Measurements from ENCODE around the gene GNL1.
A peak's percentile ranks its signal among the peaks of the same experiment; 100 is the strongest.
"Not testable (repeated sequence)": the region's sequence is repeated elsewhere in the genome, so short reads cannot be mapped to it uniquely, and the experiment has no call there.

Gene GNL1

DNA sequence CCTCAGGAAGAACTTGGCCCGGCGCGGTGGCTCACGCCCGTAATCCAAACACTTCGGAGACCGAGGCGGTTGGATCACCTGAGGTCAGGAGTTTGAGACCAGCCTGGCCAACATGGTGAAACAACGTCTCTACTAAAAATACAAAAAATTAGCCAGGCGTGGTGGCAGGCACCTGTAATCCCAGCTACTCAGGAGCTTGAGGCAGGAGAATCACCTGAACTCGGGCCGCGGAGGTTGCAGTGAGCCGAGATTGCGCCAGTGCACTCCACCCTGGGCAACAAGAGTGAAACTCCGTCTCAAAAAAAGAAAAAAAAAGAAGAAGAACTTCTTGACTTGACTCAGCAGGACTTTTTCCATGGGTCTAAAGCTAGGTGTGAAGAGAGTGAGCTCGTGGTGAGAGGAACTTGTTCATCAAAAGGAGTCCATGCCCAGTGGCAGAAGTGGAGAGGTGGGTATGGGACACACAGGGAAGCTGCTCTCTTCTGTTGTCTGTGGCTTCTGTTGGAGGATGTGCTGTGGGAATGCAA is 26.9 kb downstream of the GNL1 start:
- not testable (repeated sequence) for DNase-seq (ENCODE audit: low read depth, low spot score)

DNA sequence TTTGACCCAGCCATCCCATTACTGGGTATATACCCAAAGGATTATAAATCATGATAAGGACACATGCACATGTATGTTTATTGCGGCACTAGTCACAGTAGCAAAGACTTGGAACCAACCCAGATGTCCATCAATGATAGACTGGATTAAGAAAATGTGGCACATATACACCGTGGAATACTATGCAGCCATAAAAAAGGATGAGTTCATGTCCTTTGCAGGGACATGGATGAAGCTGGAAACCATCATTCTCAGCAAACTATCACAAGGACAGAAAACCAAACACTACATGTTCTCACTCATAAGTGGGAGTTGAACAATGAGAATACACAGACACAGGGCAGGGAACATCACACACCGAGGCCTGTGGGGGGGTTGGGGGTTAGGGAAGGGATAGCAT is 29.8 kb downstream of the GNL1 start:
- DNase-seq (ENCODE audit: low read depth, low spot score) = not testable (repeated sequence)

DNA sequence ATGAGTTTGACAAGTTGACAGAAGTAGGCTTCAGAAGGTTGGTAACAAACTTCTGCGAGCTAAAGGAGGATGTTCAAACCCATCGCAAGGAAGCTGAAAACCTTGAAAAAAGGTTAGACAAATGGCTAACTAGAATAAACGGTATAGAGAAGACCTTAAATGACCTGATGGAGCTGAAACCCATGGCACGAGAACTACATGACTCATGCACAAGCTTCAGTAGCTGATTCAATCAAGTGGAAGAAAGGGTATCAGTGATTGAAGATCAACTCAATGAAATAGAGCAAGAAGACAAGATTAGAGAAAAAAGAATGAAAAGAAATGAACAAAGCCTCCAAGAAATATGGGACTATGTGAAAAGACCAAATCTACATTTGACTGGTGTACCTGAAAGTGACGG is 34.3 kb downstream of the GNL1 start:
- not testable (repeated sequence) for DNase-seq (ENCODE audit: low read depth, low spot score)

- DNase-seq (ENCODE audit: low read depth, low spot score) = not testable (repeated sequence)
Measured at GRCh38 chr6:30521082-30521481, 35.2 kb downstream of the GNL1 start.

- no peak for DNase-seq (ENCODE audit: low read depth, low spot score)
Measured at GRCh38 chr6:30520522-30520921, 35.8 kb downstream of the GNL1 start.

DNA sequence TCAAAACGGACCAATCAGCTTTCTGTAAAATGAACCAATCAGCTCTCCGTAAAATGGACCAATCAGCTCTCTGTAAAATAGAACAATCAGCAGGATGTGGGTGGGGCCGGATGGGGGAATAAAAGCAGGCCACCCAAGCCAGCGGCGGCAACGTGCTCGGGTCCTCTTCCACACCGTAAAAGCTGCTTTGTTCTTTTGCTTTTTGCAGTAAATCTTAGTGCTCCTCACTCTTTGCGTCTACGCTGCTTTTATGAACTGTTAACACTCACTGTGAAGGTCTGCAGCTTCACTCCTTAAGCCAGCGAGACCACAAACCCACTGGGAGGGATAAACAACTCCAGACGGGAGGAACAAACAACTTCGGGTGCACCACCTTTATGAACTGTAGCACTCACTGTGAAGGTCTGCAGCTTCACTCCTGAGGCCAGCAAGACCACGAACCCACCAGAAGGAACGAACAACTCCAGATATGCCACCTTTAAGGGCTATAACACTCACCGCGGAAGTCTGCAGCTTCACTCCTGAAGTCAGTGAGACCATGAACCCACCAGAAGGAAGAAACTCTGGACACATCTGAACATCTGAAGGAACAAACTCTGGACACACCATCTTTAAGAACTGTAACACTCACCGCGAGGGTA is 37.7 kb downstream of the GNL1 start:
- not testable (repeated sequence) for DNase-seq (ENCODE audit: low read depth, low spot score)

- DNase-seq (ENCODE audit: low read depth, low spot score) = not testable (repeated sequence)
Measured at GRCh38 chr6:30517767-30518504, 38.4 kb downstream of the GNL1 start.

DNA sequence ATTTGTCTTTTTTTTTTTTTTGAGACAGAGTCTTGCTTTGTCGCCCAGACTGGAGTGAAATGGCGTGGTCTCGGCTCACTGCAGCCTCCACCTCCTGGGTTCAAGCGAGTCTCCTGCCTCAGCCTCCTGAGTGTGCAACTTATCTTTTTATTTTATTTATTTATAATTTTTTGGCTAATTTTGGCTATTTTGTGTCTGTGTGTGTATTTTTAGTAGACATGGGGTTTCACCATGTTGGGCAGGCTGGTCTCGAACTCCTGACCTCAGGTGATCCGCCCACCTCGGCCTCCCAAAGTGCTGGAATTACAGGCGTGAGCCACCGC is 39.6 kb downstream of the GNL1 start:
- DNase-seq (ENCODE audit: low read depth, low spot score) = not testable (repeated sequence)

DNA sequence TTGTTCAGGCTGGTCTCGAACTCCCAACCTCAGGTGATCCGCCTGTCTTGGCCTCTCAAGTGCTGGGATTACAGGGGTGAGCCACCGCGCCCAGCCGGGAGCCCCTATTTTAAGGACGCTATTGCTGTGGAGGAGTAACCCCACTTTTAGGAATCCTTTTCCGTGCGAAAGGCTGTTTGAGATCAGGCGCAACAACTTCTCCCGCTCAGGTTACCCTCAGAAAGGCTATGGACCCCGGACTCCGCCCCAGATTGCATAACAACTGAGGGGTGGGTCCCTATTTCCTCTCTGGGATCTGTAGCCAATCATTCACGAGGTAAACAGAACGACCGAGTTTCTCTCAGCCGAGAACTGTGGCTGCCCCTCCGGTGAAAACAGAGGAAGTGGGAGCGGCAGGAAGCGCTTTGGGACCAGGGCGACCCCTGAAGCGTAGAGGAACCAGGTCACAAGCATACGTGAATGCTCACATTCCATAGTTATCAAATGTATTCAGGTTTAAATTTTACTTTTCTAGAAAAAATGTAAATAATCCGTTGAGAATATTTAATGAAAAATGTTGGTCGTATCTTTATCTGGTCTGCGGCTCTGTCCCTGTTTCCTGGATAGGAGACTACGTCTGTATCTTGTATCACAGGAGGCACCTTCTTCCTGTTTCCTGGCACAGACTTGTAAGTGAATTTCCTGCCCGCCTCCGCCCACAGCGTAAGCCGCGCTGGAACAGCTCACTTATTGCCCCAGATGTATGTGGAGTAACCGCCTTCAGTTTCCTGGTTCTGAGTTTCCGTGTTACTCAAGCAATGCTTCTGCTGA is 40.1 kb downstream of the GNL1 start:
- peak; percentile 91 for DNase-seq (ENCODE audit: low read depth, low spot score)

DNA sequence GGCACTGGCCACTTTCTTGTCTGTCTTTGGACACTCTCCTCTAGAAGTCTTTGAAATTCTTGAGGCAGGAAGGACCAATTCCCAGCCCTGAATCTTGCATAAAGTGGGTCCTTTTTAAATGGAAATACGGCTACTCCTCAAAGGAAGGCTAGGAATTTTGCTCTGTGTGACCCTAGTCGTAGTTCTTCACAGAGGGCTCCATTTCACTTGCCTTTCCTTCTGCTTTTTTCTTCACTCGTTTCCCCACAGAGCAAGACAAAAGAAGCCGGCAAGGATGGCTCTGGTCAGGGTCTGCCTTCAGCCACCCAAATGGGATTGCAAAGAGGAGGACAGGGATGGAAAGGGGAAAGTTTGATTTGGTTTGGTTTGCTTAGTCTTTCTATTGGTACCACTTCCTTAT is 41.2 kb downstream of the GNL1 start:
- DNase-seq (ENCODE audit: low read depth, low spot score) = peak; percentile 18

- no peak for DNase-seq (ENCODE audit: low read depth, low spot score)
Measured at GRCh38 chr6:30513451-30513850, 42.8 kb downstream of the GNL1 start.

GRCh38 chr6:30511169-30511546 is 45.1 kb downstream of the GNL1 start:
- no peak for DNase-seq (ENCODE audit: low read depth, low spot score)

DNA sequence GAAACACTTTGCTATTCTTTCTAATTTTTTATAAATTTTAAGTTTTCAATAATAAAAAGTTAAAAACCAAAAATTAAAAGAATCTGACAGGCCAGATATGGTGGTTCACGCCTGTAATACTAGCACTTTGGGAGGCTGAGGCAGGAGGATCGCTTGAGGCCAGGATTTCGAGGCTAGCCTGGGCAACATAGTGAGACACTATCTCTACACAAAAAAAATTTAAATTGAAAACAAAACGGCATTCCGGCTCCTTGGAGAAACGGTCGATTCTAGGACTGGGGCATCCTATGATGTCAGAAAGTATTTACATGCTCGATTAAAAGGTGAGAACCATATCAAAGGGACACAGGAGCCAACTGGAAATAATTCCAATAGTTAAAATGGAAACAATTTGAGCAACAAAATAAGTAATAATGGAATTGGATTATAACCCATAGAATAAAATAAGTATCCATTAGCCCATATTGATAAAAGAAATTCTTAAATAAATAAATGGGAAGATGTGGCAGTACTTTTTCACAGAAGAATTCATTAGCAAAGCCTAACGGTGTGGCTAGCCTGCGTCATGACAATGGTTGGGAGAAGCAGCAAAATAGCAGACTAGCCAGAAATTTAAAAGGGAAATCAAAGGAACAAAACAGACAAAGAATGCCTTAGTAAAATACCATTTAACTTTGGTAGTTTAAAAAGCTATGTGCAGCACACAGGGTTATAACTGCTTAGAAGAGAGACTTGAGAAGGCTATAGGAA is 45.7 kb downstream of the GNL1 start:
- no peak for DNase-seq (ENCODE audit: low read depth, low spot score)

GRCh38 chr6:30508890-30509736 is 47.2 kb downstream of the GNL1 start:
- no peak for DNase-seq (ENCODE audit: low read depth, low spot score)

- no peak for DNase-seq (ENCODE audit: low read depth, low spot score)
Measured at GRCh38 chr6:30507849-30508827, 48.2 kb downstream of the GNL1 start.

DNA sequence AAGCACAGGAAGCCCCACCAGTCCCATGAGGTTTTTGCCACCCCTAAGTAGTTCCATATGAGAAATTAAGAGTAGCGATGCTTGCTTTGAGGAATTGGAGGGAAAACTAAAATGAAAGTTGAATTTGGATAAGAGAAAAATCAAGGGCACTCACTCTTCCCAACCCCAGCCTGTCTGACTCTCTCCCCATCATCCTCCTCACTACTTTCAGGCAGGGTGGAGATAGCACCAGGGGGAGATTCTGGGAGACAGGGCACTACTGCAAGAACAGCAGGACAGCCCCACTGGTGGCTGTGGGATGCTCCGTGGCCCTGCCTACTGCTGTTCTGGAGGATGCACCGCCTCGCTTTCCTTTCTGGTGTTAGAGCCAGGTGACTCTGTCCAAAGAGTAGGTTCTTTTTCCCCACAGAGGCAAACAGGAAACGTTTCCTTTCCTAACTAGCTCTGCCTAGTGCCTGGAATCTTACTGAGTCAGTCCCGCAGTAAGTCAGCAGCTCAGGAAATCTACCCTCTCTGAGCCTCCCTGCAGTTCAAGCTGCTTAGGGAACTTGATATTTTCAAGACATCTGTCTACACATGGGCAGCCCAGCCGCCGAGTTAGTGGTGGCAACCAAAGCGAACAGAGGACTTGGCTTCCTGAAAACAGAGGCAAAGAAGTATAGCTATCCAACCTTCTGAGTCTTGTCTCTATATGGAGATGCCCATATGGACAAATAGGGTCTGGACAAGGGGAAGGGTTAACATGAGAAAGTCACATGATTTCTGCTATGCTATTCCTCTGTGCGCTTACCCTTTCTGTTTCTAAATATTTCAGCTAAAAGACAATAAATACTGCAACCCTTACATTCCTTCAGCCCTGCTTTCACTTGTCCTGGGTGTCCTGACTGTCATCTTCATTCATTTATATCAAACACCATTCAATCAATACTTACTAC is 55.6 kb downstream of the GNL1 start:
- DNase-seq (ENCODE audit: low read depth, low spot score) = no peak

DNA sequence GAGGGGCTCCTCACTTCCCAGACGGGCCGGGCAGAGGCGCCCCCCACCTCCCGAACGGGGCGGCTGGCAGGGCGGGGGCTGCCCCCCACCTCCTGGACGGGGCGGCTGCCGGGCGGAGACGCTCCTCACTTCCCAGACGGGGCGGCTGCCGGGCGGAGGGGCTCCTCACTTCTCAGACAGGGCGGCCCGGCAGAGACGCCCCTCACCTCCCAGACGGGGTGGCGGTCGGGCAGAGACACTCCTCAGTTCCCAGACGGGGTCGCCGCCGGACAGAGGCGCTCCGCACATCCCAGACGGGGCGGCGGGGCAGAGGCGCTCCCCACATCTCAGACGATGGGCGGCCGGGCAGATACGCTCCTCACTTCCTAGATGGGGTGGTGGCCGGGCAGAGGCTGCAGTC is 57.6 kb downstream of the GNL1 start:
- DNase-seq (ENCODE audit: low read depth, low spot score) = not testable (repeated sequence)

GRCh38 chr6:30497714-30498113 is 58.6 kb downstream of the GNL1 start:
- DNase-seq (ENCODE audit: low read depth, low spot score) = no peak

GRCh38 chr6:30497261-30497599 is 59.1 kb downstream of the GNL1 start:
- DNase-seq (ENCODE audit: low read depth, low spot score) = not testable (repeated sequence)
